Activated CD8-positive, alpha-beta memory T cell treated with anti-CD3 and anti-CD28 coated beads for 1 hour (primary cell): ENCODE results near the gene TMEM222.
A peak's percentile ranks its signal among the peaks of the same experiment; 100 is the strongest.

Source experiments
- DNase-seq, 2 donors: peaks; one replicate each; pipeline ENCODE4 v3.0.0-alpha.2; 2020; ENCODE audit warnings: low read depth in 1 of 2; ENCODE audit errors: extremely low read depth in 1 of 2

TMEM222 gene

DNA sequence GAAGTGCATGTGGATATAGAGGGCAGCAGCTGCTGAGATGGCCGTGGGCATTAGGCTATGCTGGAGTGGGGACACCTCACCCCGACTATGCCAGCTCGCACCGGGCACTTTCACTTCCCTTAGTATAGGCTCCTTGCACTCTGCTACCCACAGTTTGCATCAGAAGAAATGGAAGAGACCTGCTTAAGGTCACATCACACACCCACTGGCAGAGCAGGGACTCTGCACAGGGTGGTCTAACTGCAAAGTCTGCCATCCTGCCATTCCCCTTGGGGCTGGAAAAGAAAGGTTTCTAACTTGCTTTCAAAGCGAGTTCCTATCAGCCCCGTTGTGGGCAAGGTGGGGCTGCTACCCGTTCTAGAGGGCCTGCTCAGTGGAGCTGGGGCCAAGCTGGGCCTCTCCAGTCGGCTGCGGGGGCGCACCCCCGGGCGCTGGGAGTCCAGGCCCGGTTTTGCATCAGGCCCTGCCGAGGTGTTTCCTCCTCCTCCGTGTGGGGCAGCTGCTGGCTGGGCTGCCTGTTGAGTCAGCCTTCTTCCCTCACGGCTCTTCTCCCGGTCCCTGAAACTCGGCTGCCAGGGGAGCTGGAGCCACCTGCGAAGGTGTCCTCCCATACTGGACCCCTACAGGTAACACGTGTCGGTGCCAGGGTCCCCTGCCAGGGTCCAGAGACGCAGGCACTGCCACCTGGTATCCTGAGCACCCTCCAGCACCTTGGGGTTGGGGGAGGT, 19.7 kb downstream of the TMEM222 start, which contains the start of gene SYTL1:
Gene SYTL1, plus strand, starts transcription at position 498 of the 728 bp plus-strand sequence. CDS start 3,313 bp downstream, outside the sequence.
- peak; percentile 21 to 49 for DNase-seq

DNA sequence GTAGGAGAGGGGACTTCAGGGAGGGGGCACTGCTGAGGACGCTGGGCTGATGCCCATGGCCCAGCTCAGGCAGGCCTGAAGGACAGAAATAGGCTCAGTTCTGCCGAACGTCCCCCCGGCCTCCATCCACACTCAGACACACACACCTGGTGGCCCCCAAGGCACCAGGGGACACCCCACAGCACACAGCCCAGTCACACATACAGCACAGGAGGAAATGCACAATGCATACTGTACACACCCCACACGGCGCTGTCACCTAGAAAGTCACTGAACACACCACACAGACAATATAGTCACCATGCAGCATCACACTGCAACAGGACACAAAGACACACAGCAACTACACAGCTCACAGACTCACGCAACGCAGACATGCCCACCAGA, 20.4 kb downstream of the TMEM222 start:
- no peak for DNase-seq

DNA sequence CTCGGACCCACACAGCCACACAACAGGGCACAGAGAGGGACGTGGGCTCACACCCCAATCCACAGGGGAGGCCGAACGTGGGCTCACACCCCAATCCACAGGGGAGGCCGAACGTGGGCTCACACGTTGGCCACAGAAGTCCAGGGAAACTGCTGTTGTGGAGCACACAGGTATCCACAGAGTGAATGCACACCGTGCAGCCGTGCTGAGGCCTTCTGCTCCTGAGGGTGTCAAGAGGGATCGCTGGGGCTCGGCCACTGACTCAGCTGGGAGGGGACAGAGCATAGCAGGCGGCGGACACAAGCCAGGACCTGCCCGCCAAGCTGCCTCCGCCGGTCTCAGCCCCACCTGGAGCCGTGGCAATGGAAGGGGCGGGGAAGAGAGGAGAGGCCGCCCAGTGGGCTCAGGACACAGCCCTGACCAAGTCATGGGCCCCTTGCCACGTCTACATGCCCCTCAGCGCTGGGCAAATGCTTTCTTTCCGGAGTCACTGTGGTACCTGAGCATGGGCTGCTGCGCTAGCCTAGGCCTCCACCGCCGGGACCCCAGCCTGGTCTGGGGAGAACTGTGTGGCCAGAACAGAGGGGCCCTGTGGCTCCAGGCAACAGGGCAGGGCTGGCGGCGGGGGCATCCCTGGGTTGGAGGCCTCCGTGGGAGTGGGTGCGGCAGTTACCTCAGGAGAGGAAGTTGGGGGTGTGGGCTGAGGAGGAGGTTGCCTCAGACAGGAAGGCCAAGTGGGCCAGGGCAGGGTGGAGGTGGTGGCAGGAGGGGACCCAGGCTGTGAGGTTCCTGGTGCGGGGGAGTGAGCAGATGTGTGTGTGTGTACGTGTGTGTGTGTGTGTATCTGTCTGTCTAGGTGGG, 21.0 kb downstream of the TMEM222 start:
- DNase-seq: peak; percentile 44 to 58

DNA sequence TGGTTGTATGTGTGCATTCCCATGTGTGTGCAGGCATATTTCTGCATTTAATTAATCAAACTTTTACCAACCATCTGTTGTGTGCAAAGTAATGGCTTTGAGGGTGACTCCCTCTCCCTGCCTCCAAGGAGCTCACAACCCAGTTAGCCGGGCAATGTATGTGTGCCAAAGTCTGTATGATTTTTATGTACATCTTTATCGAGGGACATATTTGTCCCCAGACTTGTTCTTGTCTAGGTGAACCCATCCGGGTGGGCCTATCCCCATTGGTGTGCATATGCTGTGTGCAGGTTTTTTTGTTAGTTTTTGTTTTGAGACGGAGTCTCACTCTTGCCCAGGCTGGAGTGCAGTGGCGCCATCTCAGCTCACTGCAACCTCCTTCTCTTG, 21.7 kb downstream of the TMEM222 start:
- no peak for DNase-seq

DNA sequence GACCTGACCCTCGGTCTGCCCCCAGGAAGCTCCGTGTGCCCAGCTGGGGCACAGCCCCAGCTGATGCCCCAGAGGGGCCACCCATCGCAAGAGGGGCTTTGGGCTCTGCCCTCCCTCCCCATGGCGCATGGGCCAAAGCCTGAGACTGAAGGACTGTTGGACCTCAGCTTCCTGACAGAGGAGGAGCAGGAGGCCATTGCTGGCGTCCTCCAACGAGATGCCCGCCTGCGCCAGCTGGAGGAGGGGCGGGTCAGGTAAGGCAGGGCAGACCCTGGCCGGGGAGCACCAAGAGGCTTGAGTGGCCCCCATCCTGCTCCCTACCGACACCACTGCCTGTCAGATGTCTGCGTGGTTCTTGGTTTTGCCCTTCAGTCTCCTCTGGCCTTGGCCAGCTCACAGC, 23.3 kb downstream of the TMEM222 start:
- no peak for DNase-seq

DNA sequence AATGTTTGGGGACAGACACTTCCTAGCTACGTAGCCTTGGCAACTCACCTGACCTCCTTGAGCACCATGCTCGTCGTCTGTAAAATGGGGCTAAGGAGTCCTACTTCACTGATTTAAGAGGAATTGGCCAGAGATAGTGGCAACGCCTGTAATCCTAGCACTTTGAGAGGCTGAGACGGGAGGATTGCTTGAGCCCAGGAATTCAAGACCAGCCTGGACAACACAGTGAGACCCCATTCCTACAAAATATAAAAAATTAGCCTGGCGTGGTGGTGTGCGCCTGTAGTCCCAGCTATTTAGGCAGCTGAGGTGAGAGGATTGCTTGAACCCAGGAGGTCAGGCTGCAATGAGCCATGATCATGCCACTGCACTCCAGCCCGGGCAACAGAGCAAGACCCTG, 24.4 kb downstream of the TMEM222 start:
- DNase-seq: no peak

DNA sequence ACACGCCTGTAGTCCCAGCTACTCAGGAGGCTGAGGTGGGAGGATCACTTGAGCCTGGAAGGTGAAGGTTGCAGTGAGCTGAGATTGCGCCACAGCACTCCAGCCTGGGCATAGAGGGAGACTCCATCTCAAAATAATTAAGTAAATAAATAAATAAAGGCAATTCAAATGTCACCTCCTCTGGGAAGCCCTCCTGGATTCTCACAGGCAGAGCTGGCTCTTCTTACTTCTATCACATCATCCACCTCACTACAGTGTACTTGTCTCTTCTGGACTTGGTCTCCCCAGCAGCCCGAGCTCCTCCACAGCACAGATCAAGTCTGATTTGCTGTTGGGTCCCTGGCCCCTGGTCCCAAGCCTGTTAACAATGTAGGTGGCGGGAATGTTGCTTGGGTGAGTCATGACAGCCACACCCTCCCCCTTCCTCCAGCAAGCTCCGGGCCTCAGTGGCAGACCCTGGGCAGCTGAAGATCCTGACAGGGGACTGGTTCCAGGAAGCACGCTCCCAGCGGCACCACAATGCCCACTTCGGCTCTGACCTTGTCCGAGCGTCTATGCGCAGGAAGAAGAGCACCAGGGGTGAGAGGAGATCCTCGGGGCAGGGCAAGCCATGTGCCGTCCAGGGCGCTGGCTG, 25.1 kb downstream of the TMEM222 start:
- DNase-seq: no peak

DNA sequence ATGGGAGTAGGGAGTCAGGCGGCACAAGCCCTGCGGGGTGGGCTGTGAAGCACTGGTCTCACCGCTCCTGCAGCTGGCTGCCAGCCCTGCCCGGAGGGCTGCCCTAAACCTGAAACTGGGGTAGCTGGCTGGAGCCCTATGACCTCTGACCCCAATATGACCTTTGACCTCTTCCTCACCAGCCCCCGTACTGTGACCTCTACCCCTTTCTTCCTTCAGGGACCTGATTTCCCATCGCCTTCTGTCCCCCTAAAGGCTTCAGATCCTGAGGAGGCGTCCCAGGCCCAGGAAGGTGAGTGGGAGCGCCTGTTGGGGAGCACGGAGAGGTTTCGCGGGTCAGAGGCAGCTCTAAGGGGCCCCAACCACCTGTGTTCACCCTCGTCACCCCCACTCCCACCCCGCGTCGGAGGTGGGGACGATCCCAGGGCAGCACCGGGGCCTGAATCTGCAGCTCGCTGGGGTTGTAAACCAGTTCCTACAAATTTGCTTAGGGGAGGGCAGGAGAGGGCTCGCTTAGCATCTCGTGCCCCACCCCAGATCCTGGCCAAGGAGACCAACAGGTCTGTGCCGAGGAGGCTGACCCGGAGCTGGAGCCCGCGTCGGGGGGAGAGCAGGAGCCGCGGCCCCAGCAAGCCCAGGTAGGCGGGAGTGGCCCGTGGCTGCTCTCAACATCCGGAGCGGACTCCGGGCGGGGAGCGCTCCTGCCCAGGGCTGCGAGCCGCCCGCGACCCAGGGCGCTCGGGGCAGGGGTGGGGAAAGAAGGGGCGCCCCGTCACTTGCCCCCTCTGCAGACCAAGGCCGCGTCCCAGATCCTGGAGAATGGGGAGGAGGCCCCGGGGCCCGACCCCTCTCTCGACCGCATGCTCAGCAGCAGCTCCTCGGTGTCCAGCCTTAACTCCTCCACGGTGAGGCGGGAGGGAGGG, 27.2 kb downstream of the TMEM222 start:
- DNase-seq: no peak

DNA sequence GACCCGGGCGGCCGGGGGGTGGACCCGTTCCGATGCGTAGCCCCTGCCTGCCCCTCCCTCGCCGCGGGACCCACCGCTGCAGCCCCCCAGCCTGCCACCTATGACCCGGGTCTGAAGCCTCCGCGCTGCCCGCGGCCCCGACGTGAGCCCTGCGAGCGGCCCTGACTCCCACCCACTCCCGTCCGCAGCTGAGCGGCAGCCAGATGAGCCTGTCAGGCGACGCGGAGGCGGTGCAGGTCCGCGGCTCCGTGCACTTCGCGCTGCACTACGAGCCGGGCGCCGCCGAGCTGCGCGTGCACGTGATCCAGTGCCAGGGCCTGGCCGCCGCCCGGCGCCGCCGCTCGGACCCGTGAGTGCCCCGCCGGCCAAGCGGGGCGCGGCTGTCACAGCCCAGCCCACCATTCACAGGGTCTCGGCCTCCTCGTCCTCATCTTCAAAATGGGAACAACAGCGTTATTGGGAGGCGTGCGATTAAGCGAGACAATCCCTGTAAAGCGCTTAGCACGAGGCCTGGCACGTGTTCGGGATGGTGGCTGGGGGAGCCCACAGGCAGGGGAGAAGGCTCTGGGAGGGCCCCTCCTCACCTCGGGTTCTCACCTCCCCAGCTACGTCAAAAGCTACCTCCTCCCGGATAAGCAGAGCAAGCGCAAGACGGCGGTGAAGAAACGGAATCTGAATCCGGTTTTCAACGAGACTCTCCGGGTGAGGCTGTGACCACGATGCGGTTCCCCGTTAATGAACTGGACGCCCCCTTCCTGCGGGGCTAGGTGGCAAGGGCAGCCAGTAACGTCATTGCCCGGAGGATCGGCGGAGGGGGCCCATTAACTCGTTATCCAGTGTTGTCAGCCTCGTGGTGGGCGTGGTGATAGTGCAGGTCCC, 28.1 kb downstream of the TMEM222 start:
- no peak for DNase-seq

DNA sequence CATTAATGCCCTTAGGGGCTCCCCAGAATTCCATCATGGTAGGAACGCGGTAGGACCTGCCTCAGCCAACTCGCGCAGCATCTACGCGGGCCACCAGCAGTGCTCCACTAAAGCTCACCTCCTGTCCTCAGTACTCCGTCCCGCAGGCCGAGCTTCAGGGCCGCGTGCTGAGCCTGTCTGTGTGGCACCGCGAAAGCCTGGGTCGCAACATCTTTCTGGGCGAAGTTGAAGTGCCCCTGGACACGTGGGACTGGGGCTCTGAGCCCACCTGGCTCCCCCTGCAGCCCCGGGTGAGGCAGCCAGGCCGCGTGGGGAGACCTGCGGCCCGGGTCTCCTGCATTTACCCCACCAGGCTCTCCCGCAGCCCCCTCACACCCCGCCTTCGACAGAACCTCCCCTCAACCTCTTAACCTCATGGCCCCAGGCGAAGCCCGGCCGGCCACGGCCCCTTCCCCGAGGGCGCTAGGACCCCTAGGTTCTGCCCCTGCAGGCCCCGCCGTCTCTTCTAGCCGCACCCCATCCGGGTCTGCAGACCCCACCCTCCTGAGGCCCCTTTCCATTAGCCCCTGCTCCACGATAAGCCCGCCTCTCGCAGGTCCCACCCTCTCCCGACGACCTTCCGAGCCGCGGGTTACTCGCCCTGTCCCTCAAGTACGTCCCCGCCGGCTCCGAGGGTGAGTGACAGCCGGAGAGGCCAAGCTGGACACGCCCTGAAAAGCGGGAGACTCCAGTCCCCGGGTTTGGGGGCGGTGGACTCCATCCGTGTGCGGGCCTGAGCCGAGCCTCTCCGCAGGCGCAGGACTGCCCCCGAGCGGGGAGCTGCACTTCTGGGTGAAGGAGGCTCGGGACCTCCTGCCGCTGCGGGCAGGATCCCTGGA, 28.9 kb downstream of the TMEM222 start:
- DNase-seq: no peak

DNA sequence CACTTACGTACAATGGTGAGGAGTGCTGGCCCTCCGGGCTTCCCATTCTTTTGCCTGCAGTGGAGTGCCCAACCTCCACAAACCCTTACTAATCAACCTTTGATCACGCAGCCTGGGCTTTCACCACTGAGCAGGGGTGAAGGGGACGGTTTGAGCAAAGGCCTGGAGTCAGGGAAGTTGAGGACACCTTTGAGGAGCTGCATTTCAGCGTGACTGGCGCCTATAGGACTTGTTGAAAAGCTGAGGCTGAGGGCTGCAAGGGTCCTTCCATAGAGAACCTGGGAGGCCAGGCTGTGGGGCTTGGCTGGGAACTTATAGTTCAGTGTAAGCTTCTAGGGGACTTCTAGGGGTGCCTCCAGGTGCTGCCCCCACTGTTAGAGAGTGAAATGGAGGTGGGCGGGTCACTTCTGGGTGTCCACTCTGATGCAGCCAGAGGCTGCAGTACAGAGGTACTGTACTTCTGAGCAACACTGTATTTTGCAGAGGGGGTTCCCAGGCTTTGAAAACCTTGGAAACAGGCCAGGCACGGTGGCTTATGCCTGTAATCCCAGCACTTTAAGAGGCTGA, 29.7 kb downstream of the TMEM222 start:
- no peak for DNase-seq

DNA sequence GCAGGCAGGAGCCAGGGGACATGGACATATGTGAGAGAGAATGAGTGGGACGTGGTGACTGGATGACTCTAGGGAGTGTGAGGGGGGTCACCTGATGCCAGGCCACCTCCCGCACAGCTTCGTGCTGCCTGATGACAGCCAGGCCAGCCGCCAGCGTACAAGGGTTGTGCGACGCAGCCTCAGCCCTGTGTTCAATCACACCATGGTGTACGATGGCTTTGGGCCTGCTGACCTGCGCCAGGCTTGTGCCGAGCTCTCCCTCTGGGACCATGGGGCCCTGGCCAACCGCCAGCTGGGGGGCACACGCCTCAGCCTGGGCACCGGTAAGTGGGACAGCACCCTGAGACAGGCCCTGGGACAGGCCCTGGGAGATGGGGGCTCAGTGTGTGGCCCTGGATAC, 31.2 kb downstream of the TMEM222 start:
- DNase-seq: no peak

DNA sequence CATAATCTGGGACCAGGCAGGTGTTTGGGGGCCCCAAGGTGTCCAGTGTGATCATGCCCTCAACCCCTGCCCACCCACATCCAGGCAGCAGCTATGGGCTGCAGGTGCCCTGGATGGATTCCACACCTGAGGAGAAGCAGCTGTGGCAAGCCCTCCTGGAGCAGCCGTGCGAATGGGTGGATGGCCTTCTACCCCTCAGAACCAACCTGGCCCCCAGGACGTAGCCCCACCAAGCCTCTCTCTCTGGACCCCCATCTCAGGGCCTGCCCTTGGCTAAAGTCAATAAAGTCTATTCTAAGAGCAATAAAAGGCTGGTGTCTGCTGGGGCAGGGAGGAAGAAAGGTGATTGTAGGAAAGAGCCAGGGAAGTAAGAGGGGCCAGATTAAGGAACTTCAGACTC, 31.7 kb downstream of the TMEM222 start:
- DNase-seq: no peak

DNA sequence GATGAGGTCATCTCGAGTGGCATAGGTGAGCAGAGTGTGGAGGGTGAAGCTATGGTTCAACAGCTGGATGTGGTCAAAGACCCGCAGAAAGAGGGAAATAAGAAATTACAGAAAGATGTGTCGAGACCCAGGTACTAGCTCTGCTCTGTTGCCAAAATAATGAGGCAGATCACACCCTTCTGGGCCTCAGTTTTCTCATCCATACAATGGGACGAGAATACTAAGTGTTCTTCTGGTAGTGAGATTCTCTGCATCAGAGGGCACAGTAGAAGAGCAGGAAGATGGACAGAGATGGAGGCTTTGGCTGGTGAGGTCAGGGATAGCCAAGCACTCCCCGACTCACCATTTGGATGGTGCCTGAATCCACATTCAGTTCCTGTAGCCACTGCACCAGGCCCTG, 33.7 kb downstream of the TMEM222 start:
- no peak for DNase-seq

DNA sequence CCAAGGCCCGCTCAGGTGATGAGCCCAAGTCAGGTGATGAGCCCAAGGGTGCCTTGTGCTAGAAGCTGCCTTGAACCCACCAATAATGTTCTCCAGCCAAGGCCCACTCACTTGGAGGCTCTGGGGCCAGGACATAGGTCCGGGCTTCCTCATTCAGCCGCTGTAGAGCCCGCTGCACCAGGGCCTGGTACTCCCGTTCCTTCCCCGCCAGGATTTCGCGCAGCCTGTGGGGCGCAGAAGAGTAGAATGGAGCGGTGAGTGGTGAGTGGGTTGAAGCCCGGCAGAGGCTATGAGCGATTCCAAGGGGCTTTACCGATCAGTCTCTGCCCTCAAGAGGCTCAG, 34.3 kb downstream of the TMEM222 start:
- no peak for DNase-seq

DNA sequence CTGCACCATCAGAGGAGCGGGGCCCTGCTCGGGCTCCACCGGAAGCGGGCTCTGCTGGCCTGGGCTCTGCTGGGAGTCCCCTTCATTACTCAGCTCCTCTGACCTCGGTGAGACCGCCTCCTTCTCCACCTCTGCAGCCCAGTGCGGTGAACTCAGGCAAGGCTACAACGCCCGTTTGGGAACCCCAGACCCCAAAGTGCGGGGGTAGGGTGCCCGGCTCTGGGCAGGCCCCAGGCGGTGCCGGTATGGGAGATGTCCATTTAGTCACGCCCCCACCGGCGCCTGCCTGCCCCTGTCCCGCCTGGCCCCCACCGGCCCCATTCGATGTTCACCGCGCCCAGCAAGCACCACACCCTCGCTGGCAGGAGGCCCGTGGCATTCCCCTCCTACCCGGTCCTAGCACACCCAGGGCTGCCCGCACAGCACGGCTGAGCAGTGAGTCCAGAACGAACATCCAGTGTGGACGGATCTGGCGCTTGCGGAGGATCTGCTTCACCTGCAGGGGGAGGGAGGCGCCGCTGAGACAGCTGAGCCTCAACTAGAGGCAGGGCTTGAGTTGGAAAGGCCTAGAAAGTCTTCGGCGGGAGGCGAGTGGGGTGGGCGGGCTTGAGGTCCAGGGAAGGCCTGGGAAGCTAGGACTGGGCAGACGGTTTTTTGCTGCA, 34.8 kb downstream of the TMEM222 start:
- DNase-seq: peak in 1 of 2 donors; percentile 20

DNA sequence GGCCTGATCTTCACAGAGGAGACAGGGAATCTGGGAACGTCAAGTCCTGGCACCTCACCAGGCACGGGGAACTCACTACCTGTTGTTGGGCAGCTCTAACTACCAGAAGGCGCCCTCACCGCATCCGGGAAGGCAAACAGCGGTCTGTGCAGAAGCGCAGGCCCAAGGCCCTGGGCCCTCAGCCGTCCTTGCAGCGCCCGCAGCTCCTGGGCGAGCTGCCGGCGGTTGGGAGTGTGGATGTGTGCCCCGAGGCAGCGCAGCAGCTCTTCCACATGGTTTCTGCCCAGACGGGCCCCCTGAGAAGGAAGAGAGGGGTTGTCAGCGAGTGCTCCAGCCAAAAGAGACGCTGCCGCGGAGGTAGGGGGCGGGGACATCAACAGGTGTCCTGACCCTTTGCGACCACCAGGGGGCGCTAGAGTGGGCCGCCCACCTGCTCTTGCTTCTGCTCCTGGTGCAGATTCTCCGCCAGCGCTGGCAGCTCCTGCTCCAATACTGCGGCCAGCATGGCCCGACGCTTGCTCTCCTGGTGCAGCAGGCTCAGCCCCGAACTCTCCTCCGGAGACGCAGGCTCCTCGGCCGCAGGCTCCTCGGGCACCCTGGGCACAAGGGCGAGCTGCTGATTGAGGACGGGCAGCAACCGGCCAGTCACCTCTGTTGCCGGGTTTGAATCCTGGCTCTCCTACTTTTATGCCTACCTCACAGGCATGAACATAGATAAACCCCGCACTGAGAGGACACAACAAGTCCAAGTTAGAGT, 35.5 kb downstream of the TMEM222 start:
- DNase-seq: peak; percentile 48 to 74
